HT1080 (cell line): ENCODE data around the gene PGLYRP2. TPM values are rescaled to one million over a fixed set of nuclear protein-coding genes. Genes with fewer than 3 reads are reported as not detected.

Experiments used
- DNase-seq: peaks from one replicate; pipeline ENCODE4 v3.0.0-alpha.2; 2015; ENCODE audit warnings: low read depth
- total RNA-seq: library from RNA; depleted of rRNA; stranded (reverse); fragments of >200 nt; shearing (Covaris generic); gene quantifications from 2 replicates; pipeline ENCODE4 v1.2.3, GENCODE V29; 2014

The PGLYRP2 gene
- total RNA-seq, 1 experiment from 2014 or later: not detected

DNA sequence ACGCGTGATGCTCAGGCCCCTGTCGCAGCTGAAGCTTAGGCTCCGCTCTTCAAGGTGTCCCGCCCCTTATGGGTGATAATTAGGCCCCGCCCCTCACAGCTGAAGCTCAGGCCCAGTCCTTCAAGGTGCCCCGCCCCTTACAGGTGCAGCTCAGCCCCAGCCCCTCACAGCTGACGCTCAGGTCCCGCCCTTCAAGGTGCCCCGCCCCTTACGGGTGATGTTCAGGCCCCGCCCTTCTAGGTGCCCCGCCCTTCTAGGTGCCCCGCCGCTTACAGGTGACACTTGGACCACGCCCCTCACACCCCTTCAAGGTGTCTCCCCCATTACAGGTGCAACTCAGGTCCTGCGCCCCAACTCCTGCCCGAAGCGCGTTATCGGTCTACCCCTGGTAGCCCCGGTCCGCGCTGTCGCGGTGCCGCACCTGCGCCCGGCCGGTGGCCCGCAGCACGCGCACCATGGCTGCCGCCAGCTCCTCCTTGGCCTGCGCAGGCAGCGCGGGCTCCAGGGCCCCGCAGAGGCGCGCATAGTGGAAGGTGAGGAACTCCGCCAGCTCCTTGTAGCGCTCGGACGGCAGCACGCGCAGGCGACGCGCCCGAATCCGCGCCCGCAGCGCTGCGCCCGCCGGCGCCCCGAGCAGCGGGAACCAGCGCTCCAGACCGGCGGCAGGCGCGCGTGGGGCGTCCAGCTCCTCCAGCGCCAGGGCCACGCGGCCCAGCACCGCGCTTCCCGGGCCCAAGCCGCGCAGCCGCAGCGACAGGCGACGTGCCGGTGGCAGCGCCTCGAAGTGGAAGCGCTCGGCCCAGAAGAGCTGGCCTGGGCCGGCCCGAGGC, 22.2 kb downstream of the PGLYRP2 start:
- DNase-seq: no peak

DNA sequence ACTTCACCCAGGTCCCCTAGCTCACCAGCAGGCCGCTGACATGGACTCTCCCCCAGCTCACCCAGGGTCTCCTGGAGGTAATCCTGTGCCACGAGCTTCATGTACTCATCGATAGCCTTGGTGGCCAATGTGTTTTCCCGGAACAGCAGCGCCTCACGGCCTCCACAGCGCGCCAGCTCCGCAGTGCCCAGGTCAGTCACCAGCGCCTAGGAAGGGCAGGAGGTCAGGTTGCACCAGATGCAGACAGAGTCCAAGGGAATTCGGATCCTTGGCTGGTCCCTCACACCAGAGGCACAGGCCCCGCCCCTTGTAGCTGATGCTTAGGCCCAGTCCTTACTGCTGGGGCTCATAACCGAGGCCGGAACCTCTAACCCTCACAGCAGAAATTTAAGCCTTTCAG, 22.9 kb downstream of the PGLYRP2 start:
- no peak for DNase-seq

DNA sequence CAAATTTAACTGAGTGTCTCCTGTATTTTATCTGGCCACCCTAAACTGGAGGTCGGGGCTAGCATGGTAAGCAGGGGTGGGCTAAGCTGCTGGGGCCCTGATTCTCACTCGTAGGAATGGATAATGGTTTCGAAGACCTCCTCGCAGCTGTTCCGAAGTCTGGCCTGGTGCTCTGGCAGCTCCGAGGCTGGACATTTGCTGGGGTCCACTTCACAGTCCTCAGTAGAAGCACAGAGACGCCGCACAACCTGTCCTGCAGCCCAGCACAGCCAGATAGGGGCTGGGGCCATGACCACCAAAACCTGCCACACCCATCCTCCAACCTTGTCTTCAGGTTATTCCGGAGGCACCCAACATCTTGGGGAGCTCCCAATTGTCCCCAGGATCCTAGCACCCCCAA, 23.3 kb downstream of the PGLYRP2 start:
- no peak for DNase-seq

DNA sequence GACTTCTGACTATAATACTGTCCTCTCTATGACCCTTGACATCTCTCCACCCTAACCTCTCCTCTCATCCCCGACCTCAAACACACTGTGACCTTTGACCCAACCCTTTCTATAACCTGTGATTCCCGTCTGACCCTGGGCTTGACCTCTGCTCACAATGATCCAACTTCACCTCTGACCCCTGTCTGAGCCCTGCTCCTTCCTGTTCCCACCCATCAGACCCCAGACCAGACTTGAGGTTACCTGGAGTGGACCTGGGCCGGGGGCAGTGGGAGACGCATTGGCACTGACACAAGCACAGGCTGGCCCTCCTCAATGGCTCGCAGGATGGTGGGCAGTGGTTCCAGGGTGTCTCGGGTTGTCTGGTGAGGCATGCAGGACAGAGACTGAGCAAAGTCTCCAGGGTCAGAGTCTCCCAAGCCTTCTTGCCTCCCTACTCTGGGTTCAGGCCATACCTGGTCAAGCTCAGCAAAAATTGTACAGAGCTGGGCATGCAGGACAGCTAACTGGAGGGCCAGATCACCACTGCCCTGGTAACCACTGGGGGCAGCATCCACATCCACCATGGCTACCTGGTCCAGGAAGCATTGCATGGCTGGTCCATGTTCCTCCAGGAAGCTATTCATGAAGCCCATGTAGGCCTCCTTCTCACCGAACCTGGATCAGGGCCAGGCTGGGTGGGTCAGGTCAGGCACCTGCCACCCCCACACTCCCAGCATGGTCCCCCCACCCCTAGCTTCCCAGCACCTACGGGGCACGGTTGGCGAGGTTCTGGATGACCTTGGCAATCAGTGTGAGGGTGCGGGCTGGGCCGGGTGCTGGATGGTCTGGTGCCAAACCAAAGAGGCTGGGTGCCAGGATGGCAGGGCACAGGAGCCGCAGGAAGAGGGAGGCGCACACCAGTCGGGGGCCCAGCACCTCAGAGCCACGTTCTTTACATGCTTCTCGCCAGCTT, 25.1 kb downstream of the PGLYRP2 start:
- DNase-seq: no peak

DNA sequence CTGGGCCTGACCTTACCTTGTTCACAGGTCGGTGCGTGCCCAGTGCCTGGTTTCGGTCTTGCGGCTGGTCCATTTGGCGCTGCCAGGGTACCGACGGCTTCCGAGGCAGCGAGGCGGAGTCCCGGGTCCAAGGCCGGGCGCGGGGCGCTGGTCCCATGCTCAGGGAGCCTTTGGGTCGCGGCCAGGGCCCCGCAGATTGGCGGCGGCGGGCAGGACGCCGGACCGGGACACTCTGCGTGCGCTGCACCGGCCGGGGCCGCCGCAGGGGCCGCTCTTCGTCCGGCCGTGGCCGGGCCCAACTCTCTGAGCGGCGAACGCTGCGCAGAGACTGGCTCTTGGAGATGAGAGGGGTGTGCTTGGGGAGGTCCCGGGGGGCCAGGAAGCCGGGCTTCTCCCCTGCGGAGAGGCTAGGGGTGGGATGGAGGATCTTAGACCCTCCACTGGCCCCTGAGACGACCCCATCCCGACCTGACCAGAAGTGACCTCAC, 26.2 kb downstream of the PGLYRP2 start:
- DNase-seq: no peak

DNA sequence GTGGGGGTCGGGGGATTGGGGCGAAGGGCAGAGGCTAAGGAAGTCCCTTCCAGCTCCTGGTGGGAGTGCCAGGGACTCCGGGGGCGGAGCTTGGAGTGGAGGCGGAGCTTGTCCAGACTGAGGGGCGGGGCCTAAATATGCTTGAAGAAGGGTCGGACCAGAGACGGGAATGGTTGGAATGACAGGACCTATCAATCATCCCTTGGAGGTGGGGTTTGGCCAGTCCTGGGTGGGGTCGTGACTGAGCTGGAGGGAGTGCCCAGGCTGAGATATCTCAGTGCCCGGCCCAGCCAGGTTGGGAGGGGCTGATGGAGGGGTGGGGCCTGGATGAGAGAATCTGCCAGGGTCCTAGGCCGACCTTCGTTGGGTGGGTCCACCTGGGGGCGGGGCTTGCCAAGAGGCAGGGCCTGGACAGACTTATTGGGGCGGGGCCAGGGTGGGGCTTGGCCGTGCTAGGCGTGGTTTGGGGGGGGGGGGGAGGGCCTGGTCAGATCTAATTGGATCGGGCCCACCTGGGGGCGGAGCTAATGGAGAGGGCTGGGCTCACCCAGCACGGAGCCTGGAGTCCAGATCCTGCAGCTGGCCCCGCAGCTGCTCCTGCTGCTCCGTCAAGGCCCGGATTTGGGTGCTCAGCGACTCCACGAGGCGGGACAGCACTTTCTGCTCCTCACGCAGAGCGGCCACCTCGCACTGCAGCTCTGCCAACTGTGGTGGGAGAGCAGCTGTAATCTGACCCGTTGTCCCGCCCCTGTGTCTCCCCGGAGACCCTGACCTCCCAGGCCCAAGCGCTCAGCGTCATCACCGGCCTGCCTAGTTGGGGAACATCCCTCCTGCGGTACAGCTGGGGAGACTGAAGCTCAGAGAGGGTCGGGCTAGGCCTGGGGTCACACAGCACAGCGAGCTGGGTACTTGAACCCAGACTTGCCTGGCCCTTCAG, 26.9 kb downstream of the PGLYRP2 start:
- DNase-seq: peak; percentile 21

DNA sequence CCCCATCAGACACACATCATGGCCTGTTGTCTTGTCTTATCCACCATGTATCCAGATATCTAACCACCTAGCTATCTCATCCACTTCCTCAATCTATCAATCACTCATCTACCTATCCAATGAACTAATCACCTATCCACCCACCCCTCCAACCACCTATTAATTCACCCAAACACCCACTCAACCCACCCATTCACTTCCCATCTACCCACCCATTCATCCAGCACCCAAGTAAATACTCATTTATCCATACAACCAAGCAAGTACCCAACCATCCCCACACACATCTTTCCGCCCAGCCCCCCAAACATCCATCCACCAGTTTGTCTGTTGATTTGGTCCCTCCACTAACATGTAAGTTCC, 28.8 kb downstream of the PGLYRP2 start:
- no peak for DNase-seq

DNA sequence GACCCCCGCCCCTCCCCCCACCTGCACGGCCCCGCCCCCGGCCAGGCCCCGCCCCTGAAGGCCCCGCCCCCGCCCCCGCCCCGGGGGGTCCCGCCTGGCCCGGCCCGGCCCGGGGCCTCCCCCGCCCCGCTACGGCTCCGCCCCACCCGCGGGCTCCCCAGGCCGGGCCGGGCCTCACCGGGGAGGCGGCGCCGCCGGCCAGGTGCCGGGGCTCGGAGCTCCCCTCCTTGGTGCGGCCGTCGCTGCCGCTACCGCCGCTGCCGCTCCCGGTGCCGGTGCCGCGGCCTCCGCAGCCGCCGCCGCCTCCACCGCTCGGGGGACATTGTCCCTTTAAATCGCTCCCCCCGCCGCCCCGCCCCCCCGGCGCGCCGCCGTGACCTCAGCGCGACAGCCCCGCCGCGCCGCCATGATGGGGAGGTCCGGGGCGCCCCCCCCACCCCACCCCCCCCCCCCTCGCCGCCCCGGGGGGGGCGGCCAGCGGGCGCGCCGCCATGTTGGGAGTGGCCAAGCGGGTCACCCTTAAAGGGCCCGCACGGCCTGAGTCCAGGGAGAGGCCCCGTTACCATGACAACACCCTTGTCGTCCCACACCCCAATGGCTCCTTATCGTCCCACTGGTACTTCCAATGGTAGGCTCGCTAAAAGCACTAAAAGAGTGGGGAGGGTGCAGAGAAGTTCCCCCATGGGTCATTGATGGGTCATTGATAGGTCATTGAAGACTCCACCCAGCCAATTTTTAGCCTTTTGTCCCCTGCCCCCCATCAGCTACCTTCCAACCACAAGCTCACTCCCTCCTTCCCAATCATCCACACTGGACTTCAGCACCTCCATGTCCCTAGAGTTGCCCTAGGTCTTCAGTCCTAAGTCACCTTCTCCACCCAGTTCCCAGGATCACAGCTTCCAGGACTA, 29.4 kb downstream of the PGLYRP2 start, which contains the start of gene WIZ:
WIZ (minus strand) TSS at position 337 of the 908 bp plus-strand sequence. CDS start 1,649 bp downstream, outside the sequence.
- no peak for DNase-seq

DNA sequence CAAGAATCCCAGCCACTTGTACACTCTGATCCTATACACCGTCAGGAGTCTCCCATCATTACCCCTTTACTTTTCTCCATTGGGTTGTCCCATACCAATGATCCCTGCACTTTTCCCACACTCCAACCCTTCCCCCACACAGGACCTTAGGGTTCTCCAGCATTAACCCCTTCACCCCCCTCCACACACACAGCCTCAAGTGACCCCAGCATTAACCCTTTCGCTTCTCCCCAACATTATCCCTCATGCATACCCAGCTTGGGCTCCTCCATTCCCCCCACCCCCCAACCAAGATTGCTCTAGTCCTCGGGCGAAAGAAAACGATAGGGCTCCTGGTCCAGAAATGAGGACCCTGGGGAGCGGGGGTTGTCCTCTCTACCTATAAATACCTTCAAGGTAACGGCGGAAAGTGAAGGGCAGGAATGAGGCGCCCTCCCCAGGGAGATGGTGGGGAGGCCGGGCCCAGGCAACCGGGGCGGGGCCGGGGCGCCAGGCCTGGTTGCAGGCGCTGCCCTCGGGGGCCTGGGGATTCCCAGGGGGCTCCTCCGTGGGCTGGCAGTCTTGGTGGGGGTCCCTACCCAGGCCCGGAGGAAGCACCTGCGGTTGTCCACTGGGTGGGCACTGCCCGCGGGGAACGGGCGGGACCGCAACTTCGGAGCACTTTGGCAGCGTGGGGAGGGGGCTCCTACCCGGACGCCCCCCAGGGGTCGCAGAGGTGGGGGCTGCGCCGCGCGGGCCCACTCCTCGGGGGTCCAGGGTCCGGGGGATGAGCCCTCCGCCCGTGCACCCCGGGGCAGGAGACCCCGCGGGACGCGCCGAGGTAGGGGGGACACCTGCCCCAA, 30.3 kb downstream of the PGLYRP2 start:
- DNase-seq: peak; percentile 17

DNA sequence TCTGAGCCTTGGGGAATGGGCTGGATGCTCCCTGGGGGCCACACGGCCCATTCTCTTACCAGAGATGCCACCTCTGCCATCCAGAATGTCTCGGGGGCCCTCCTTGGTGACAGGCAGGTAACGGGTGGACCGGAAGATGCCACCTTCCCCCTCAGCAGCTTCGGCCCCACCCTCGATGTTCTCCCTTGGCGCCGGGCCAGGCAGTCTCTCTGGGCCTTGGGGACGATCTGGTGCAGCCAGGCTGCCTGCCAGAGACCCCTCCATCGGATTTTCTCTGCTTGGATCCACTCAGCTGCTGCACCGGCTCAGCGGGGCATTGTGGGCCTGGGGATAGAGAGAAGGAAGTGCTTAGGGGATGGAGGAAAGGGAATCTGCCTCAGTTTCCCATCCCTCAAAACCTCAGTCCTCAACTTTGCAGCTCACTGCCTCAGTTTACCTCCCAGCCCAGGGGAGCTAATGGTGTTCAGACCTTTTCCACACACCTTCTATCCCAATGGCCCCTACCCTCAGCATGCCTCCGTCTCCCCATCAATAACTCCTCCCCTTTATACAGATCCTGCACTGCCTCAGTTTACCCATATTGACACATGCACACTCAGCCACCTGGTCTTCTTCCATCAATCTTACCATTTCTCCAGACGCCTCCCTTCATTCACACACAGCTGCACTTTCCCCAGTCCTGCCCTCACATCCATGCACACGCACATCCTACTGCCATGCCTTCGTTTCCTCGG, 31.1 kb downstream of the PGLYRP2 start:
- DNase-seq: no peak

DNA sequence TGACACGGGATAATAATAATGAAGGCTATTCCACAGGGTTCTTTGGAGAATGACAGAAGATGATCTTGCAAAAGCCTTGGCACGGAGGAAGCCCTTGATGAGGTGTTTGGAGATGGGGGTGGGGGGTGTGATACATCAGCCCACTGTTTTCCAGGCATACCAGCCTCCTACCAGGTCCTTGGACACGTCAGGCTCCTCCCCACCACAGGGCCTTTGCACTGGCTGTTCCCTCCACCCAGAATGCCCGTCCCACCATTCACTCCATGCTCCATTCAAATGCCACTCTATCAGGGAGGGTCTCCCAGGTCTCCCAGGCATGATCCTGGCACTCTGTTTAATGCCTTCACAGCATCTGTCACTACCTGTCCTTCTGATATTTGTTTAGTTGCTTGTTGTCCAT, 32.2 kb downstream of the PGLYRP2 start:
- no peak for DNase-seq

DNA sequence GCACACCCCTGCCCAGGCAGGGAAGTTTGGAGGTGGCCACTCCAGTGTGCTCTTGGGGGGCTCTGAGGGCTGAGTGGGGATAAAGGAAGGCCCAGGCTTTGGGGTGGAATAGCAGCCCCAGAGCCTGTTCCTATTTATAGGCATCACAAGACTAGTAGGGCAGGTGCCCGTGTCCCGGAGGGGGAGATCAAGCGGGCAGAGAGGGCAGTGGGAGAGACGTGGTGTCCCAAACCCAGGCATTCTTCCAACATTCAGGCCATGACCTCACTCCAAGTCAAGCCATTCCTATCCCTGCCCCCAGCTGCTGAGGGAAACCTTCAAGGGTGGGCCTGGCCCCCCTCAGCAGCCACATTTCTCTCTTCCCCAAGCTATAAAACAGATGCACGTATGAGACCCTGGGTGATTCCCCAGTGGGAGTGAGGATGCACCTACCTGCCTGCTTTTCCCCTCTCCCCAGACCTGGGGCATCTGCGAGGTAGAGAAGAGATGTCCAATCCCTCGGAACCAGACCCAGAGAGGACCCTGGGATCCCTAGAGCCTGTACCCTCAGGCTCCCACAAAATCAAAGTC, 33.4 kb downstream of the PGLYRP2 start:
- DNase-seq: no peak

DNA sequence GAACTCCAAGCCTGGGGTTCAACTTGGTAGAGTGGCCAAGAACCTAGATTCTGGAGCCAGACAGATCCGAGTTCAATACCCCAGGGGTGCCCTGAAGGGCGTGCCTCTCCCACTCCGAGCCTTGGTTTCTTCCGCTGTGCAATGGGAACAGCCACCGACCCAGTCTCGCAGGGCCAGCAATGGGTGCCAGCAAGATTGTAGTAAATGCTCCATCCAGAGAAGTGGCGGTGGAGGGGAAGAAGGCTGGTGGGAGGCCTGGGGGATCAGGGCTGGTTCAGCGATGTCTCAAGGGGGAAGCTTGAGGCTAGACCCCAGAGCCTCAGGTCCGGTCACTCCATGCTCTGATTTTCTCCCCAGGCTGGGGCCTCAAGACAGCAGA, 34.1 kb downstream of the PGLYRP2 start:
- no peak for DNase-seq

DNA sequence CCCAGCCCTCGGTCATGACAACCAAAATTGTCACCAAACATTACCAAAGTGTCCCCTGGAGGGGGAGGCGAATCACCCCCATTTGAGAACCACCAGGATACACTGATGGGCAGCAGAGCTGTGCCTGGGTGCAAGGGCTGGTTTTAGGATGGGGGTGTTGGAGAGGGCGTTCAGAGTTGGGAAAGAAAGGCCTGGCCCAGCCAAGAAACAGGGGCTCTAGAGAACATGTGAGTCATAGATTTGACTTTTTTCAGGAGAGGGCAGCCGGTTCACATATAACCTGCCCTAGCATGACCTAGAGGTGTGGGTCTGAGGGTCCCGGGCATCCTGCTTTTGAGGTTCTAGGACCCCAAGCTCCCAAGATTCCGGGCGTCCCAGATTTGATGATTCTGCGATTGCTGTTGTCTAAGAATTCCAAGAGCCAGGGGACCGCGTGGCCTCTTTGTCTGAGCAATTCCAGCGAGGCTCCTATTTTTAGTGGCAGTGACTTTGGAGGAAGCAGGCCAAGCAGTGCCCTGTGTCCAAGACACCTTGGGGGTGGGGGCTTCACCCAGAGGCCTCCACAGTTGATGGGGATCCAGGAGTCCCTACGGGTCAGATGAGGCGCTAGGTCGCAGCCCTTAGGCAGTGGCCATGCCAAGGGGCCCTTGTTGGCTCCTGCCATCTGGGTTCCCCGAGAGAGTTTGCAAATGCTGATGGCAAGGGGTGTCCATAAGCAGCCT, 34.6 kb downstream of the PGLYRP2 start:
- DNase-seq: no peak

DNA sequence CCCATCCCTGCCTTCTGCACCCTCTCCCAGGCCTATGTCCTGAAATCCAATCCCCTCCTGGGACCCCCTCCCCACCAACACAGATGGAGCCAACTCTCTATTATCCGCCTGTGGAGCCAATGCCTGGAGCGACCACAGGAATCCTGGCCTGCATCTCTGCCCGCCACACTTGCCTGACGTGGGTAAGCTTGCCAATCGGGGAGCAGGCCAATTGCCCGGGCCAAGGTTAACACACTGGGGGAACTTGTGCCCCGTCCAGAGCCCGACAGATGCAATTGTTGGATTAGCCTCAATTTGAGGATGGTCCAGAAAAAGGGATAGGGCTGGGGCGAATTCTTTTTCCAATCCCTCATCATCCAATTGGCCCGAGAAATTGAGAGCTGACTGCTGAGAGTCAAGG, 35.5 kb downstream of the PGLYRP2 start:
- DNase-seq: no peak

DNA sequence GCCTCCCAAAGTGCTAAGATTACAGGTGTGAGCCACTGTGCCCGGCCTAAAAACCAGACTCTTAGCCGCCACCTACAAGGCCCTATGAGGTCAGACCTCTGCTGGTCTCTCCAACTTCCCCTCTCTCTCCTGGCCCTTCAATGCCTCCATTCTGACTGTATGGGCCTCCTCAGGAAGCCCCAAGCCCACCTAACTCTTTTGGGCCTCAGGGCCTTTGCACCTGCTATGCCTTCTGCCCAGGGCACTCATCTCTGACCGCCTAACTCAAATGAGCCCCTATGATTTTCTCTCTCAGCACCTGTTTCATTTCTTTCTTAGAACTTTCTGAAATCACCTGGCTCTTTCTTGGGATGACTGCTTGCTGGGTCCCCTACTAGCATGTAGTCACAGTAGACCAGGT, 36.0 kb downstream of the PGLYRP2 start:
- no peak for DNase-seq
